Measurements from ENCODE around the gene PSME4. TPM values are rescaled to one million over a fixed set of nuclear protein-coding genes. Genes with fewer than 3 reads are reported as not detected.
"Not testable (repeated sequence)": the region's sequence is repeated elsewhere in the genome, so short reads cannot be mapped to it uniquely, and the experiment has no call there.

The PSME4 gene
- total and polyA plus RNA-seq, 4 donors: 15.4 to 52.8 (median 28.4) TPM

GRCh38 chr2:53842891-53843290 lies 127.9 kb downstream of the PSME4 start:
- H3K27me3 ChIP-seq (ENCODE audit: control insufficient read depth in 4 of 4, insufficient read depth in 4 of 4, low read length in 3 of 4): no peaks in the 10 kb centered on the region
- no peak overlapping the region for H3K27ac ChIP-seq (ENCODE audit: low read depth in 1 of 2, low read length in 2 of 2)
- 87% methylated on average over 3 of the region's 3 CpGs for whole genome bisulfite sequencing
- H3K9me3 ChIP-seq (ENCODE audit: control insufficient read depth in 4 of 4, low read length in 3 of 4): no peaks in the 10 kb centered on the region
- H3K4me1 ChIP-seq (ENCODE audit: control insufficient read depth in 4 of 4, insufficient read depth in 4 of 4, low read length in 3 of 4): no peaks in the 10 kb centered on the region
- no peaks in the 10 kb centered on the region for H3K36me3 ChIP-seq (ENCODE audit: control insufficient read depth in 4 of 4, insufficient read depth in 3 of 4, low read depth in 1 of 4, low read length in 3 of 4)
- H3K9ac ChIP-seq (ENCODE audit: low read depth in 1 of 2, low read length in 2 of 2): no peak overlapping the region
- DNase-seq (ENCODE audit: low spot score): no peak
- no peak overlapping the region for H3K4me3 ChIP-seq (ENCODE audit: low read depth in 1 of 3, low read length in 3 of 3)
- TF ChIP-seq ZBTB33 (IDR thresholded peaks at IDR 0.05): no peak
- no peak for TF ChIP-seq CTCF (IDR thresholded peaks at IDR 0.05; ENCODE audit: low read depth, low read length, missing input control)
- TF ChIP-seq NR2F2 (IDR thresholded peaks at IDR 0.05): no peak
- no peak for TF ChIP-seq JUND (IDR thresholded peaks at IDR 0.05)
- no peak for TF ChIP-seq ATF3 (IDR thresholded peaks at IDR 0.05)
- no peak for TF ChIP-seq HNF4A (conservative IDR thresholded peaks at IDR 0.05)
- no peak for TF ChIP-seq TAF1 (conservative IDR thresholded peaks at IDR 0.05)
- no peak for TF ChIP-seq MAX (IDR thresholded peaks at IDR 0.05)
- no peak for TF ChIP-seq FOXA2 (IDR thresholded peaks at IDR 0.05)

GRCh38 chr2:53841651-53842050 lies 129.1 kb downstream of the PSME4 start:
- not testable (repeated sequence) for H3K36me3 ChIP-seq (ENCODE audit: control insufficient read depth in 4 of 4, insufficient read depth in 3 of 4, low read depth in 1 of 4, low read length in 3 of 4); H3K4me3 ChIP-seq (ENCODE audit: low read depth in 1 of 3, low read length in 3 of 3); H3K4me1 ChIP-seq (ENCODE audit: control insufficient read depth in 4 of 4, insufficient read depth in 4 of 4, low read length in 3 of 4); H3K27me3 ChIP-seq (ENCODE audit: control insufficient read depth in 4 of 4, insufficient read depth in 4 of 4, low read length in 3 of 4); H3K27ac ChIP-seq (ENCODE audit: low read depth in 1 of 2, low read length in 2 of 2); DNase-seq (ENCODE audit: low spot score); H3K9me3 ChIP-seq (ENCODE audit: control insufficient read depth in 4 of 4, low read length in 3 of 4); H3K9ac ChIP-seq (ENCODE audit: low read depth in 1 of 2, low read length in 2 of 2)
- 97% methylated on average over 7 of the region's 7 CpGs for WGBS

- Histone ChIP-seq H3K36me3 (ENCODE audit: control insufficient read depth in 4 of 4, insufficient read depth in 3 of 4, low read depth in 1 of 4, low read length in 3 of 4) (peaks cover 0 to 2% (median under 1%) of the 10 kb centered on the region in 4 donors), H3K4me3 (ENCODE audit: low read depth in 1 of 3, low read length in 3 of 3) (no peak overlapping the region), H3K27me3 (ENCODE audit: control insufficient read depth in 4 of 4, insufficient read depth in 4 of 4, low read length in 3 of 4) (no peaks in the 10 kb centered on the region), H3K9me3 (ENCODE audit: control insufficient read depth in 4 of 4, low read length in 3 of 4) (no peaks in the 10 kb centered on the region), H3K4me1 (ENCODE audit: control insufficient read depth in 4 of 4, insufficient read depth in 4 of 4, low read length in 3 of 4) (no peaks in the 10 kb centered on the region), H3K27ac (ENCODE audit: low read depth in 1 of 2, low read length in 2 of 2) (no peak overlapping the region), H3K9ac (ENCODE audit: low read depth in 1 of 2, low read length in 2 of 2) (no peak overlapping the region)
- WGBS: 77% methylated on average over 1 of the region's 1 CpG
- DNase-seq (ENCODE audit: low spot score): no peak
- TF ChIP-seq EGR1 (IDR thresholded peaks at IDR 0.05; ENCODE audit: low read depth in 2 of 2) (no peak), HNF4G (IDR thresholded peaks at IDR 0.05) (no peak), MAX (IDR thresholded peaks at IDR 0.05) (no peak), RXRA (IDR thresholded peaks at IDR 0.05) (no peak), GABPA (IDR thresholded peaks at IDR 0.05 in 1 of 2, conservative IDR thresholded peaks at IDR 0.05 in 1 of 2) (no peak), FOXA1 (IDR thresholded peaks at IDR 0.05) (no peak), ZBTB33 (IDR thresholded peaks at IDR 0.05) (no peak), SP1 (IDR thresholded peaks at IDR 0.05) (no peak), YY1 (IDR thresholded peaks at IDR 0.05) (no peak), NR2F2 (IDR thresholded peaks at IDR 0.05) (no peak), REST (IDR thresholded peaks at IDR 0.05) (no peak)
Observed at GRCh38 chr2:53840580-53840979, 130.2 kb downstream of the PSME4 start.

Data from liver (tissue), 9 donors.